SJSA1 (cell line): ENCODE data around the gene ACRBP. TPM values are rescaled to one million over a fixed set of nuclear protein-coding genes. Genes with fewer than 3 reads are reported as not detected.
A peak's percentile ranks its signal among the peaks of the same experiment; 100 is the strongest.

ENCODE experiments used
- DNase-seq, 2 experiments: peaks; one replicate each; pipeline ENCODE4 v3.0.0-alpha.2; 2015 to 2020; ENCODE audit warnings: low spot score in 2 of 2, low read depth in 1 of 2
- H3K27ac ChIP-seq: fragments of 250-450 bp; sonication (Bioruptor Pico); 2 replicates; pipeline ENCODE4 v1.5.1; 2020; ENCODE audit warnings: mild to moderate bottlenecking, moderate library complexity
- H3K27me3 ChIP-seq: fragments of 250-450 bp; sonication (Bioruptor Pico); replicated peaks from 2 replicates; pipeline ENCODE4 v1.5.1; 2020; ENCODE audit warnings: mild to moderate bottlenecking, moderate library complexity
- H3K36me3 ChIP-seq: fragments of 250-450 bp; sonication (Bioruptor Pico); 2 replicates; pipeline ENCODE4 v1.5.1; 2020; ENCODE audit warnings: mild to moderate bottlenecking
- H3K4me1 ChIP-seq: fragments of 250-450 bp; sonication (Bioruptor Pico); replicated peaks from 2 replicates; pipeline ENCODE4 v1.6.1; 2021; ENCODE audit warnings: mild to moderate bottlenecking
- H3K4me3 ChIP-seq: fragments of 250-450 bp; sonication (Bioruptor Pico); 2 replicates; pipeline ENCODE4 v1.5.1; 2020; ENCODE audit warnings: mild to moderate bottlenecking
- H3K9me3 ChIP-seq: fragments of 250-450 bp; sonication (Bioruptor Pico); replicated peaks from 2 replicates; pipeline ENCODE4 v1.5.1; 2020; ENCODE audit warnings: mild to moderate bottlenecking
- total RNA-seq: library from RNA; depleted of rRNA; stranded (reverse); fragments of >200 nt; shearing (Covaris generic); gene quantifications from 2 replicates; pipeline ENCODE4 v1.2.3, GENCODE V29; 2014

ACRBP gene
- total RNA-seq, 1 experiment from 2014 or later: not detected

GRCh38 chr12:6666211-6666610, 19.0 kb upstream of the ACRBP start:
- Histone ChIP-seq H3K27me3 (no peaks in the 10 kb centered on the region), H3K9me3 (no peaks in the 10 kb centered on the region), H3K36me3 (peaks cover 51% of the 10 kb centered on the region), H3K4me1 (peaks cover 10% of the 10 kb centered on the region), H3K27ac (no peak overlapping the region), H3K4me3 (no peak overlapping the region)
- DNase-seq: no peak

GRCh38 chr12:6664902-6665301, 17.7 kb upstream of the ACRBP start:
- no peaks in the 10 kb centered on the region for H3K27me3 ChIP-seq
- no peak for DNase-seq
- no peak overlapping the region for H3K27ac ChIP-seq
- no peak overlapping the region for H3K4me3 ChIP-seq
- peaks cover 10% of the 10 kb centered on the region for H3K4me1 ChIP-seq
- H3K36me3 ChIP-seq: peaks cover 38% of the 10 kb centered on the region
- H3K9me3 ChIP-seq: no peaks in the 10 kb centered on the region

- H3K4me1 ChIP-seq: peaks cover 10% of the 10 kb centered on the region
- H3K9me3 ChIP-seq: no peaks in the 10 kb centered on the region
- H3K27me3 ChIP-seq: no peaks in the 10 kb centered on the region
- peaks cover 22% of the 10 kb centered on the region for H3K36me3 ChIP-seq
- H3K4me3 ChIP-seq: peak within 1 kb of the TSS; percentile 48
- peak; percentile 98 to 99 for DNase-seq
- H3K27ac ChIP-seq: peak within 1 kb of the TSS; percentile 83
Measured at GRCh38 chr12:6662906-6663742, 15.9 kb upstream of the ACRBP start, which contains the start of gene ING4. Gene ING4 (minus strand): TSS chr12:6663119. CDS start chr12:6663101, 18 bp downstream.

- Histone ChIP-seq H3K27ac (peak overlapping the region; percentile 31), H3K9me3 (no peaks in the 10 kb centered on the region), H3K36me3 (peaks cover 16% of the 10 kb centered on the region), H3K4me3 (peak overlapping the region; percentile 48), H3K27me3 (no peaks in the 10 kb centered on the region), H3K4me1 (peaks cover 10% of the 10 kb centered on the region)
- DNase-seq: no peak
Measured at GRCh38 chr12:6662602-6662905, 15.3 kb upstream of the ACRBP start.

- Histone ChIP-seq H3K9me3 (no peaks in the 10 kb centered on the region), H3K27me3 (no peaks in the 10 kb centered on the region), H3K4me3 (no peak overlapping the region), H3K36me3 (peaks cover 49% of the 10 kb centered on the region), H3K4me1 (no peaks in the 10 kb centered on the region), H3K27ac (no peak overlapping the region)
- no peak for DNase-seq
Measured at GRCh38 chr12:6653987-6654386, 6.8 kb upstream of the ACRBP start.

- no peaks in the 10 kb centered on the region for H3K27me3 ChIP-seq
- H3K9me3 ChIP-seq: no peaks in the 10 kb centered on the region
- no peak overlapping the region for H3K27ac ChIP-seq
- H3K4me1 ChIP-seq: no peaks in the 10 kb centered on the region
- H3K4me3 ChIP-seq: no peak overlapping the region
- no peak for DNase-seq
- H3K36me3 ChIP-seq: peaks cover 49% of the 10 kb centered on the region
Measured at GRCh38 chr12:6653342-6653741, 6.1 kb upstream of the ACRBP start.

- H3K27ac ChIP-seq: no peak overlapping the region
- no peaks in the 10 kb centered on the region for H3K27me3 ChIP-seq
- no peak for DNase-seq
- peaks cover 49% of the 10 kb centered on the region for H3K36me3 ChIP-seq
- H3K4me1 ChIP-seq: no peaks in the 10 kb centered on the region
- no peaks in the 10 kb centered on the region for H3K9me3 ChIP-seq
- H3K4me3 ChIP-seq: no peak overlapping the region
Measured at GRCh38 chr12:6652391-6652790, 5.2 kb upstream of the ACRBP start.

- Histone ChIP-seq H3K9me3 (no peaks in the 10 kb centered on the region), H3K27me3 (no peaks in the 10 kb centered on the region), H3K36me3 (peaks cover 44% of the 10 kb centered on the region), H3K27ac (no peak overlapping the region), H3K4me1 (no peaks in the 10 kb centered on the region), H3K4me3 (no peak overlapping the region)
- DNase-seq: no peak
Measured at GRCh38 chr12:6650832-6651231, 3.6 kb upstream of the ACRBP start.

GRCh38 chr12:6646276-6647082, 753 bp downstream of the ACRBP start:
- no peak for DNase-seq
- H3K36me3 ChIP-seq: peaks cover 16% of the 10 kb centered on the region
- H3K27me3 ChIP-seq: no peaks in the 10 kb centered on the region
- no peaks in the 10 kb centered on the region for H3K9me3 ChIP-seq
- no peak overlapping the region for H3K27ac ChIP-seq
- no peaks in the 10 kb centered on the region for H3K4me1 ChIP-seq
- H3K4me3 ChIP-seq: no peak overlapping the region

GRCh38 chr12:6644903-6645302, 2.3 kb downstream of the ACRBP start:
- H3K27me3 ChIP-seq: no peaks in the 10 kb centered on the region
- no peaks in the 10 kb centered on the region for H3K9me3 ChIP-seq
- 0 out of 2 replicates have a peak, but pooled peaks cover 6% of the 10 kb centered on the region for H3K36me3 ChIP-seq
- no peak overlapping the region for H3K4me3 ChIP-seq
- no peaks in the 10 kb centered on the region for H3K4me1 ChIP-seq
- no peak for DNase-seq
- no peak overlapping the region for H3K27ac ChIP-seq

GRCh38 chr12:6644257-6644596, 3.0 kb downstream of the ACRBP start:
- no peak for DNase-seq
- H3K27ac ChIP-seq: no peak overlapping the region
- H3K27me3 ChIP-seq: no peaks in the 10 kb centered on the region
- H3K9me3 ChIP-seq: no peaks in the 10 kb centered on the region
- H3K4me1 ChIP-seq: no peaks in the 10 kb centered on the region
- H3K36me3 ChIP-seq: no peaks in the 10 kb centered on the region
- H3K4me3 ChIP-seq: no peak overlapping the region

GRCh38 chr12:6643569-6644256, 3.5 kb downstream of the ACRBP start:
- no peak overlapping the region for H3K27ac ChIP-seq
- H3K9me3 ChIP-seq: no peaks in the 10 kb centered on the region
- no peaks in the 10 kb centered on the region for H3K36me3 ChIP-seq
- DNase-seq: no peak
- no peaks in the 10 kb centered on the region for H3K4me1 ChIP-seq
- H3K4me3 ChIP-seq: no peak overlapping the region
- no peaks in the 10 kb centered on the region for H3K27me3 ChIP-seq

- no peaks in the 10 kb centered on the region for H3K27me3 ChIP-seq
- no peak for DNase-seq
- H3K27ac ChIP-seq: no peak overlapping the region
- no peaks in the 10 kb centered on the region for H3K9me3 ChIP-seq
- H3K4me3 ChIP-seq: no peak overlapping the region
- no peaks in the 10 kb centered on the region; the same call in 1 of the 2 replicates for H3K4me1 ChIP-seq
- H3K36me3 ChIP-seq: no peaks in the 10 kb centered on the region
Measured at GRCh38 chr12:6641131-6641530, 6.1 kb downstream of the ACRBP start.

GRCh38 chr12:6640497-6640896, 6.7 kb downstream of the ACRBP start:
- H3K36me3 ChIP-seq: no peaks in the 10 kb centered on the region
- H3K4me3 ChIP-seq: no peak overlapping the region
- no peaks in the 10 kb centered on the region for H3K27me3 ChIP-seq
- H3K4me1 ChIP-seq: peaks cover under 1% of the 10 kb centered on the region; the same call in 1 of the 2 replicates
- H3K27ac ChIP-seq: no peak overlapping the region
- no peaks in the 10 kb centered on the region for H3K9me3 ChIP-seq
- no peak for DNase-seq
